Heart right ventricle (tissue), 16 donors: Measurements from ENCODE around the gene CXADR. TPM values are rescaled to one million over a fixed set of nuclear protein-coding genes. Genes with fewer than 3 reads are reported as not detected.

Experiments used
- ATAC-seq, 8 donors: fragments of 200-7000 bp; cut with Tn5 transposase; one replicate each; pipeline ENCODE4 v1.9.1; 2020; ENCODE audit warnings: mild to moderate bottlenecking in 8 of 8, moderate library complexity in 8 of 8, moderate number of reproducible peaks in 1 of 8
- DNase-seq, 2 donors: peaks; one replicate each; pipeline ENCODE4 v3.0.0-alpha.2; 2020
- H3K27ac ChIP-seq, 10 donors: fragments of 200-600 bp; sonication (generic) in 2 of 10; one replicate each; pipeline versions ENCODE4 v1.5.0 to v1.8.0; 2020 to 2022; ENCODE audit warnings: mild to moderate bottlenecking in 3 of 10
- H3K27me3 ChIP-seq, 7 donors: fragments of 200-600 bp; one replicate each; pipeline ENCODE4 v1.8.0; 2021 to 2022; ENCODE audit warnings: mild to moderate bottlenecking in 2 of 7
- H3K36me3 ChIP-seq, 9 donors: fragments of 200-600 bp; sonication (generic) in 1 of 9; one replicate each; pipeline versions ENCODE4 v1.5.0 to v1.8.0; 2020 to 2022; ENCODE audit warnings: mild to moderate bottlenecking in 2 of 9
- H3K4me1 ChIP-seq, 9 donors: fragments of 200-600 bp; sonication (generic) in 1 of 9; one replicate each; pipeline versions ENCODE4 v1.5.0 to v1.8.0; 2020 to 2022; ENCODE audit warnings: mild to moderate bottlenecking in 4 of 9
- H3K4me3 ChIP-seq, 10 donors: fragments of 200-600 bp; sonication (generic) in 2 of 10; one replicate each; pipeline versions ENCODE4 v1.5.0 to v1.8.0; 2020 to 2022; ENCODE audit warnings: mild to moderate bottlenecking in 7 of 10, moderate library complexity in 2 of 10
- H3K9me3 ChIP-seq, 11 donors: fragments of 200-600 bp in 10 of 11; sonication (generic) in 2 of 11; one replicate each; pipeline versions ENCODE4 v1.5.0 to v1.8.0; 2013 to 2022; ENCODE audit warnings: mild to moderate bottlenecking in 2 of 11, control low read depth in 1 of 11, moderate library complexity in 1 of 11
- CTCF ChIP-seq, 9 donors: fragments of 200-600 bp; sonication (generic) in 2 of 9; IDR thresholded peaks; one replicate each; pipeline versions ENCODE4 v1.5.0 to v1.8.0; 2021 to 2022; ENCODE audit warnings: antibody characterized with exemption in 9 of 9, mild to moderate bottlenecking in 5 of 9, moderate library complexity in 1 of 9
- WGBS, 2 donors: extraction: QIAGEN DNeasy Blood & Tissue Kit; methylation state at CpG; one replicate each; pipeline ENCODE4 v1.1.7; 2013; ENCODE audit warnings: inconsistent platforms in 1 of 2; 5-methylcytosine and 5-hydroxymethylcytosine counted together
- intact Hi-C, 10 donors: fragments of 100-400 bp; cut with DNase I; formaldehyde crosslinking; loops; one replicate each; pipeline versions ENCODE4 v1.11.1 to v1.14.2; 2022
- polyA plus RNA-seq, 2 donors: library from polyadenylated mRNA; stranded (reverse); fragments of 200-250 nt; gene quantifications; one replicate each; pipeline ENCODE4 v1.2.3, GENCODE V29; 2013
- total RNA-seq, 10 donors: library from RNA; stranded (reverse); fragmentation: NEBNext Ultra II Directional in 3 of 10; extraction: Animal tissue kit (Norgen Biotek cat#: 25700) in 3 of 10; gene quantifications; one replicate each; pipeline versions ENCODE4 v1.2.1 to v1.2.4, GENCODE V29; 2021 to 2023
- donor health status: Arrhythmogenic right ventricular cardiomyopathy.
- donor health status: ischemic (EF 13 %, LVEDD 7.1; RV severe dilation, severe dysfunction).
- donor health status: healthy with polysubstance abuse.
- donor health status: DM: no; HTN: yes; CAD: no.
- donor health status: DM: no; HTN: no; CAD: no.
- donor health status: ischemic (EF 25% LVEDD 6.9; RV normal size, moderate dysfunction).
- donor health status: ischemic (EF 25% LVEDD 5.7; RV mildly dilated, moderate dysfunction).
- donor health status: healthy.
- donor health status: DM: yes; HTN: yes; CAD: no.
- donor health status: Ischemic cardiomyopathy.
- donor health status: ischemic (EF 35%, LVEDD 5.7; RV mildly dilated, moderate dysfunction).
- donor health status: nonischemic (EF 11% LVEDD 7.7; RV severe dilation, severe dysfunction).
- donor health status: DM: yes; HTN: yes; CAD: no.
- donor health status: PGD.
- donor health status: ischemic (EF 29% LVEDD 5.4; RV normal size, mild dysfunction).
- donor health status: nonischemic (EF 23%, LVEDD 6.1; RV moderate dilation, normal function).

CXADR gene
- total and polyA plus RNA-seq, 12 donors = 6.4 to 42.1 (median 27.7) TPM

DNA sequence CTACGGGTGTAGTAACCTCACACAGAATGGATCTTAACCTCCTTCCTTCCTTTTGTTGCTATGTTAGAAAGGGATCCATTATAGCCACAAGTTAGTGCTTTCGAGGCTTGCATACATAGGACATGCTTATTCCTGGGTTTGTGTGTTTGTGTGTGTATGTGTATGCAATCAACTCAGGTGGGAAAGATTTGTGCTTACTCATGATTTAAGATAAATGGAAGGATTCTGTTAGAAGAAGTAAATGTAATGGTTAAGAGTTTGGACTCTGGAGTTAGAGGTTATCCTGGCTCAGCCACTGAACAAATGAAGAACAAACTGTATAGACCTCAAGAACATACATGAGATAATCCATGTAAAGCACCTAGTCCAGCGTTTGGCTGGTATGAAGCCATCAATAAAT, 71.1 kb downstream of the CXADR start:
- WGBS, 2 donors = 75 to 86% methylated on average over 3 of the region's 3 CpGs

GRCh38 chr21:17585875-17586450, 73.1 kb downstream of the CXADR start:
- peak in 1 of 2 donors; percentile 11 for DNase-seq
- Histone ChIP-seq H3K9me3 (no peaks in the 10 kb centered on the region), H3K27ac (no peak overlapping the region), H3K4me1 (peaks cover 0 to 3% (median 0%) of the 10 kb centered on the region in 9 donors), H3K36me3 (no peaks in the 10 kb centered on the region), H3K4me3 (no peak overlapping the region), H3K27me3 (no peaks in the 10 kb centered on the region)
- intact Hi-C loops = loop anchor here in 9 of 10 donors (1.0 to 10.0 kb wide), 4 partner anchors 71 to 199 kb away; partner anchors contain the start of gene CXADR (in 1 of the 9)
- no peak for ATAC-seq
- 3 to 11% methylated on average over 3 of the region's 3 CpGs for WGBS, 2 donors
- TF ChIP-seq CTCF (IDR thresholded peaks at IDR 0.05) = peak; percentile 11 to 77 (median 68)

More for the DNA sequence above, 71.1 kb downstream of the CXADR start:
- peaks cover 0 to 3% (median 0%) of the 10 kb centered on the region in 9 donors for H3K4me1 ChIP-seq
- H3K9me3 ChIP-seq = no peaks in the 10 kb centered on the region
- ATAC-seq (no peak), DNase-seq (no peak)
- H3K36me3 ChIP-seq = no peaks in the 10 kb centered on the region
- no peaks in the 10 kb centered on the region for H3K27me3 ChIP-seq
- no peak for TF ChIP-seq CTCF (IDR thresholded peaks at IDR 0.05)
- no peak overlapping the region for H3K4me3 ChIP-seq
- intact Hi-C loops = loop anchor here in 6 of 10 donors (2.0 to 10.0 kb wide), 4 partner anchors 69 to 197 kb away; partner anchors contain the start of gene CXADR (in 1 of the 6)
- H3K27ac ChIP-seq = no peak overlapping the region

- Histone ChIP-seq H3K27ac (no peak overlapping the region), H3K9me3 (no peaks in the 10 kb centered on the region), H3K4me3 (no peak overlapping the region), H3K4me1 (no peaks in the 10 kb centered on the region), H3K27me3 (no peaks in the 10 kb centered on the region), H3K36me3 (peaks cover 0 to 40% (median 14%) of the 10 kb centered on the region in 9 donors)
- TF ChIP-seq CTCF (IDR thresholded peaks at IDR 0.05) = no peak
- WGBS, 2 donors = 78% methylated on average over 4 of the region's 4 CpGs
- ATAC-seq (no peak), DNase-seq (no peak)
- intact Hi-C loops = no loop called here
Measured at GRCh38 chr21:17590430-17590829, 77.6 kb downstream of the CXADR start.

DNA sequence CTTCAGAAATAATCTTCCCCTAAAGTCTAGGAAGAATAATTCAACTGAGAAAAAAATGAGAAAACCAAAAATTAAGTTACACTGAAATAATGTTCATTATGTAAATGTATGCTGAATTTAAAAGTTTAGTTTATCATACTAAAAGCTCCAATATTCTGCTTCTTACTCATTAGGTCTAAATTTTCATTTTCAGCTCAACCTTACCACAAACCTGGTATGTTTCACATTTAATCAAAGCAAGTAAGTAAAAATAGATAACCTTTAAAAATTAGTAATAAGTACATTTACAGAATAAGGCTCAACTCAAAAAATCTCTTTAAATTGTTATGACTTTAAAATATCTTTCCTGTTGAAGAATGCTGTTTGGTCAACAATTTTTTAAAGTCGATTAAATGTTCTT, 84.8 kb downstream of the CXADR start:
- Histone ChIP-seq H3K27ac (no peak overlapping the region), H3K27me3 (no peaks in the 10 kb centered on the region), H3K4me1 (no peaks in the 10 kb centered on the region), H3K4me3 (no peak overlapping the region), H3K36me3 (peaks cover 0 to 100% (median 37%) of the 10 kb centered on the region in 9 donors), H3K9me3 (no peaks in the 10 kb centered on the region)
- no peak for ATAC-seq
- intact Hi-C loops = no loop called here
- no peak for TF ChIP-seq CTCF (IDR thresholded peaks at IDR 0.05)
- 76 to 84% methylated on average over 1 of the region's 1 CpG for WGBS, 2 donors
- DNase-seq = no peak
